Ammon's horn (tissue), 1 donor: ENCODE data around the gene LARGE2.

Experiments used
- DNase-seq: peaks from one replicate; pipeline ENCODE4 v3.0.0-alpha.2; 2016; ENCODE audit warnings: low spot score

Gene LARGE2

GRCh38 chr11:45917286-45917622, 5.2 kb upstream of the LARGE2 start:
- DNase-seq: no peak

GRCh38 chr11:45917623-45918330, 4.7 kb upstream of the LARGE2 start, which contains the start of gene PEX16:
TSS of gene PEX16 (minus strand) at chr11:45917877. CDS start at chr11:45917811, 66 bp downstream.
- DNase-seq: peak; percentile 98

GRCh38 chr11:45918331-45918941, 4.0 kb upstream of the LARGE2 start:
- peak; percentile 94 for DNase-seq

- DNase-seq: no peak
Measured at GRCh38 chr11:45918962-45919675, 3.3 kb upstream of the LARGE2 start.

GRCh38 chr11:45919806-45920530, 2.5 kb upstream of the LARGE2 start:
- DNase-seq: no peak

GRCh38 chr11:45920531-45921477, 1.7 kb upstream of the LARGE2 start:
- DNase-seq: no peak

- DNase-seq: no peak
Measured at GRCh38 chr11:45921561-45922424, 663 bp upstream of the LARGE2 start.

- DNase-seq: no peak
Measured at GRCh38 chr11:45924036-45924915, 1.8 kb downstream of the LARGE2 start.

GRCh38 chr11:45924927-45925326, 2.5 kb downstream of the LARGE2 start:
- no peak for DNase-seq

GRCh38 chr11:45925550-45925949, 3.1 kb downstream of the LARGE2 start:
- DNase-seq: no peak

GRCh38 chr11:45926001-45926401, 3.5 kb downstream of the LARGE2 start:
- DNase-seq: no peak

GRCh38 chr11:45926536-45927331, 4.3 kb downstream of the LARGE2 start:
- DNase-seq: no peak

GRCh38 chr11:45927332-45927683, 4.9 kb downstream of the LARGE2 start:
- DNase-seq: no peak

GRCh38 chr11:45927684-45928413, 5.4 kb downstream of the LARGE2 start:
- DNase-seq: no peak

GRCh38 chr11:45928535-45929215, 6.2 kb downstream of the LARGE2 start:
- no peak for DNase-seq

- no peak for DNase-seq
Measured at GRCh38 chr11:45929486-45930030, 7.1 kb downstream of the LARGE2 start.
